SU-DHL-6 (cell line): ENCODE results near the gene CHMP2B.

Source experiments
- CTCF ChIP-seq: fragments of 200-600 bp; sonication (generic); IDR thresholded peaks from one replicate; pipeline ENCODE4 v1.5.1; 2017; ENCODE audit warnings: antibody characterized with exemption, mild to moderate bottlenecking, low read length, moderate library complexity; ENCODE audit not compliant: insufficient read depth, poor library complexity, severe bottlenecking
- EZH2phosphoT487 ChIP-seq: fragments of 200-600 bp; sonication (generic), shearing (Covaris generic); conservative IDR thresholded peaks from 2 replicates; pipeline ENCODE4 v1.6.1; 2018; ENCODE audit warnings: mild to moderate bottlenecking, antibody characterized with exemption, low read length, moderate library complexity, mixed read lengths

- TF ChIP-seq CTCF (no peak), EZH2phosphoT487 (no peak)
Observed at GRCh38 chr3:87227835-87228144, 681 bp downstream of the CHMP2B start.
